H9 (cell line): ENCODE results near the gene BICD2. TPM values are rescaled to one million over a fixed set of nuclear protein-coding genes. Genes with fewer than 3 reads are reported as not detected.
A peak's percentile ranks its signal among the peaks of the same experiment; 100 is the strongest.

ENCODE experiments used
- DNase-seq: peaks from one replicate; pipeline ENCODE4 v3.0.0-alpha.2; 2017
- H2AFZ ChIP-seq: one replicate; pipeline ENCODE4 v1.6.1; 2013; ENCODE audit warnings: mild to moderate bottlenecking, low read length, control low read depth, moderate library complexity
- H2AK5ac ChIP-seq: 2 replicates; pipeline ENCODE4 v1.6.1; 2013; ENCODE audit warnings: low read length, control low read depth, mixed read lengths; ENCODE audit not compliant: insufficient read length
- H2BK120ac ChIP-seq: one replicate; pipeline ENCODE4 v1.6.1; 2013; ENCODE audit warnings: low read depth, mild to moderate bottlenecking, low read length, control low read depth, inconsistent platforms; ENCODE audit not compliant: poor library complexity, severe bottlenecking
- H2BK12ac ChIP-seq: 2 replicates; pipeline ENCODE4 v1.6.1; 2013; ENCODE audit warnings: low read length, control low read depth, mixed read lengths, low read depth; ENCODE audit not compliant: insufficient read length
- H2BK15ac ChIP-seq: 2 replicates; pipeline ENCODE4 v1.6.1; 2013; ENCODE audit warnings: low read depth, low read length, control low read depth
- H2BK20ac ChIP-seq: one replicate; pipeline ENCODE4 v1.6.1; 2013; ENCODE audit warnings: low read depth, mild to moderate bottlenecking, low read length, control low read depth, inconsistent platforms; ENCODE audit not compliant: poor library complexity, severe bottlenecking
- H2BK5ac ChIP-seq: 2 replicates; pipeline ENCODE4 v1.6.1; 2013; ENCODE audit warnings: low read length, control low read depth, mixed read lengths; ENCODE audit not compliant: insufficient read length
- H3K14ac ChIP-seq: 2 replicates; pipeline ENCODE4 v1.6.1; 2013; ENCODE audit warnings: low read length, control low read depth; ENCODE audit not compliant: insufficient read depth
- H3K18ac ChIP-seq: 2 replicates; pipeline ENCODE4 v1.6.1; 2013; ENCODE audit warnings: low read depth, mild to moderate bottlenecking, mixed read lengths, low read length, control low read depth; ENCODE audit not compliant: insufficient read length
- H3K23ac ChIP-seq: 2 replicates; pipeline ENCODE4 v1.6.1; 2013; ENCODE audit warnings: low read length, control low read depth, mixed read lengths, low read depth; ENCODE audit not compliant: insufficient read length
- H3K23me2 ChIP-seq: 2 replicates; pipeline ENCODE4 v1.6.1; 2013; ENCODE audit warnings: low read depth, mild to moderate bottlenecking, mixed read lengths, low read length, control low read depth; ENCODE audit not compliant: insufficient read length, poor library complexity, severe bottlenecking
- H3K27ac ChIP-seq: 2 replicates; pipeline ENCODE4 v1.5.1; 2013; ENCODE audit warnings: low read length, control low read depth, mixed read lengths, low read depth; ENCODE audit not compliant: insufficient read length
- H3K27me3 ChIP-seq: 2 replicates; pipeline ENCODE4 v1.6.1; 2013; ENCODE audit warnings: low read length, control low read depth, inconsistent platforms; ENCODE audit not compliant: insufficient read depth
- H3K4ac ChIP-seq: 2 replicates; pipeline ENCODE4 v1.6.1; 2013; ENCODE audit warnings: low read depth, mild to moderate bottlenecking, control low read depth, inconsistent platforms, low read length, moderate library complexity
- H3K4me1 ChIP-seq: 2 replicates; pipeline ENCODE4 v1.6.1; 2013; ENCODE audit warnings: low read length, control low read depth, inconsistent platforms; ENCODE audit not compliant: insufficient read depth
- H3K4me2 ChIP-seq: 2 replicates; pipeline ENCODE4 v1.6.1; 2013; ENCODE audit warnings: low read length, control low read depth, mixed read lengths; ENCODE audit not compliant: insufficient read length, insufficient read depth
- H3K56ac ChIP-seq: 2 replicates; pipeline ENCODE4 v1.6.1; 2013; ENCODE audit warnings: low read depth, mild to moderate bottlenecking, mixed read lengths, low read length, control low read depth; ENCODE audit not compliant: insufficient read length
- H3K79me1 ChIP-seq: 2 replicates; pipeline ENCODE4 v1.6.1; 2013; ENCODE audit warnings: low read depth, mild to moderate bottlenecking, moderate library complexity, low read length, control low read depth, inconsistent platforms; ENCODE audit not compliant: insufficient read depth, poor library complexity, severe bottlenecking
- H3K79me2 ChIP-seq: 2 replicates; pipeline ENCODE4 v1.6.1; 2013; ENCODE audit warnings: low read length, control low read depth, inconsistent platforms; ENCODE audit not compliant: insufficient read depth
- H3K9ac ChIP-seq: 2 replicates; pipeline ENCODE4 v1.6.1; 2013; ENCODE audit warnings: low read length, control low read depth, mixed read lengths; ENCODE audit not compliant: insufficient read length; ENCODE audit errors: extremely low read depth
- H3K9me3 ChIP-seq: one replicate; pipeline ENCODE4 v1.6.1; 2013; ENCODE audit warnings: low read depth, low read length, inconsistent platforms; ENCODE audit not compliant: control insufficient read depth
- H3T11ph ChIP-seq: one replicate; pipeline ENCODE4 v1.6.1; 2013; ENCODE audit warnings: mild to moderate bottlenecking, low read length, control low read depth, inconsistent platforms
- H4K20me1 ChIP-seq: one replicate; pipeline ENCODE4 v1.6.1; 2013; ENCODE audit not compliant: control insufficient read depth, insufficient read length, insufficient read depth
- H4K5ac ChIP-seq: 2 replicates; pipeline ENCODE4 v1.6.1; 2013; ENCODE audit warnings: low read depth, mild to moderate bottlenecking, mixed read lengths, low read length, control low read depth; ENCODE audit not compliant: insufficient read length
- H4K8ac ChIP-seq: replicated peaks from 2 replicates; pipeline ENCODE4 v1.6.1; 2013; ENCODE audit warnings: low read length, control low read depth, mixed read lengths, low read depth; ENCODE audit not compliant: insufficient read length
- H4K91ac ChIP-seq: 2 replicates; pipeline ENCODE4 v1.6.1; 2013; ENCODE audit warnings: low read depth, mild to moderate bottlenecking, moderate library complexity, mixed read lengths, low read length, control low read depth; ENCODE audit not compliant: insufficient read length
- H3K27ac Mint-ChIP-seq, 3 experiments: 2 replicates in 2 of 3; 3 replicates in 1 of 3; pipeline ENCODE4 v1.8.0; 2020 to 2021; ENCODE audit warnings: mixed read lengths in 3 of 3, mild to moderate bottlenecking in 1 of 3, moderate library complexity in 1 of 3
- H3K27me3 Mint-ChIP-seq: 2 replicates; pipeline ENCODE4 v1.8.0; 2021; ENCODE audit warnings: low read depth, mild to moderate bottlenecking, moderate library complexity, mixed read lengths
- H3K36me3 Mint-ChIP-seq, 3 experiments: 2 replicates in 2 of 3; 3 replicates in 1 of 3; pipeline ENCODE4 v1.8.0; 2020 to 2021; ENCODE audit warnings: low read depth in 3 of 3, mixed read lengths in 3 of 3; ENCODE audit not compliant: insufficient read depth in 1 of 3
- H3K4me1 Mint-ChIP-seq, 2 experiments: 2 replicates each; pipeline ENCODE4 v1.8.0; 2020; ENCODE audit warnings: mixed read lengths in 2 of 2
- H3K4me3 Mint-ChIP-seq, 2 experiments: 2 replicates in 1 of 2; 3 replicates in 1 of 2; pipeline ENCODE4 v1.8.0; 2020 to 2021; ENCODE audit warnings: mild to moderate bottlenecking in 2 of 2, mixed read lengths in 2 of 2, moderate library complexity in 1 of 2
- H3K9me3 Mint-ChIP-seq, 2 experiments: 2 replicates in 1 of 2; 3 replicates in 1 of 2; pipeline ENCODE4 v1.8.0; 2020; ENCODE audit warnings: mild to moderate bottlenecking in 2 of 2, mixed read lengths in 2 of 2, moderate library complexity in 1 of 2
- CTCF ChIP-seq: fragments of 200-600 bp; sonication (generic); conservative IDR thresholded peaks from 3 replicates; pipeline ENCODE4 v1.8.0; 2021; ENCODE audit warnings: antibody characterized with exemption, mild to moderate bottlenecking
- WGBS: extraction: QIAGEN DNeasy Blood & Tissue Kit; methylation state at CpG from one replicate; pipeline ENCODE4 v1.1.7; 2013; ENCODE audit warnings: missing lambda C conversion rate, low lambda C conversion rate, mixed read lengths; ENCODE audit not compliant: insufficient read length; ENCODE audit errors: extremely low coverage; 5-methylcytosine and 5-hydroxymethylcytosine counted together
- total RNA-seq: library from RNA; stranded (reverse); gene quantifications from 2 replicates; pipeline ENCODE4 v1.2.1, GENCODE V29; 2021

Gene BICD2
- total RNA-seq, 1 experiment from 2014 or later, result 22.3 TPM

GRCh38 chr9:92745881-92746280 is 18.8 kb downstream of the BICD2 start:
- Mint-ChIP-seq H3K4me3 (no peak overlapping the region), H3K4me1 (peaks cover 40 to 42% of the 10 kb centered on the region in 2 experiments), H3K9me3 (no peaks in the 10 kb centered on the region), H3K36me3 (peaks cover 0 to 3% (median 0%) of the 10 kb centered on the region in 3 experiments; a peak in 3 of 7 replicates), H3K27me3 (no peaks in the 10 kb centered on the region), H3K27ac (peak overlapping the region; percentile 42 to 57 (median 47); a peak in 4 of 7 replicates)
- H2AFZ ChIP-seq, result no peak overlapping the region
- H2BK15ac ChIP-seq, result no peak overlapping the region
- no CpG with 5 or more reads among the region's 6 CpGs for WGBS
- no peak overlapping the region for H2AK5ac ChIP-seq
- no peak overlapping the region for H3K18ac ChIP-seq
- no peaks in the 10 kb centered on the region for H4K20me1 ChIP-seq
- H2BK5ac ChIP-seq, result no peak overlapping the region
- H4K5ac ChIP-seq, result no peak overlapping the region
- no peak overlapping the region for H3K23ac ChIP-seq
- no peaks in the 10 kb centered on the region for H3K23me2 ChIP-seq
- H3K27ac ChIP-seq, result no peak overlapping the region
- H2BK20ac ChIP-seq, result no peak overlapping the region
- no peaks in the 10 kb centered on the region for H3K4me1 ChIP-seq
- no peak overlapping the region for H3K4me2 ChIP-seq
- H4K91ac ChIP-seq, result no peak overlapping the region
- H2BK12ac ChIP-seq, result no peak overlapping the region
- H3K79me2 ChIP-seq, result peaks cover 22% of the 10 kb centered on the region; the same call in 1 of the 2 replicates
- no peak overlapping the region for H2BK120ac ChIP-seq
- no peak overlapping the region for H4K8ac ChIP-seq
- DNase-seq, result no peak
- no peak overlapping the region for H3K9ac ChIP-seq
- no peak for TF ChIP-seq CTCF
- no peak overlapping the region for H3K56ac ChIP-seq
- H3K27me3 ChIP-seq, result no peaks in the 10 kb centered on the region
- H3T11ph ChIP-seq, result no peak overlapping the region
- H3K4ac ChIP-seq, result no peak overlapping the region
- no peak overlapping the region for H3K14ac ChIP-seq
- peaks cover 9% of the 10 kb centered on the region for H3K79me1 ChIP-seq
- H3K9me3 ChIP-seq, result no peaks in the 10 kb centered on the region
